K562 (cell line): Measurements from ENCODE around the gene KEL. TPM values are rescaled to one million over a fixed set of nuclear protein-coding genes. Genes with fewer than 3 reads are reported as not detected.

Experiments used
- CC2D1A ChIP-seq: fragments of 450-650 bp; IDR thresholded peaks from 2 replicates; pipeline ENCODE4 v1.6.1; 2017; ENCODE audit warnings: mild to moderate bottlenecking
- DEAF1 ChIP-seq: fragments of 450-650 bp; formaldehyde crosslinking; IDR thresholded peaks from 2 replicates; pipeline ENCODE4 v1.4.0; 2020; ENCODE audit warnings: mild to moderate bottlenecking, moderate library complexity
- DMBX1 ChIP-seq: fragments of 250-450 bp; sonication (Bioruptor Pico); IDR thresholded peaks from 2 replicates; pipeline ENCODE4 v1.8.0; 2022; ENCODE audit warnings: inconsistent platforms, mild to moderate bottlenecking, moderate library complexity, borderline replicate concordance
- E4F1 ChIP-seq: fragments of 250-450 bp; sonication (Bioruptor Pico); IDR thresholded peaks from 2 replicates; pipeline ENCODE4 v1.5.0; 2021; ENCODE audit warnings: mild to moderate bottlenecking, borderline replicate concordance
- FOXM1 ChIP-seq, 2 experiments: fragments of 450-650 bp in 1 of 2; sonication (generic) in 1 of 2; formaldehyde crosslinking in 1 of 2; IDR thresholded peaks; 2 replicates each; pipeline versions ENCODE4 v1.6.1 to v1.9.0; 2017 to 2022; ENCODE audit warnings: low read depth in 2 of 2, mild to moderate bottlenecking in 2 of 2, missing genetic modification reagents in 1 of 2, moderate library complexity in 1 of 2
- GABPA ChIP-seq: fragments of 200-800 bp; sonication (Bioruptor generic); conservative IDR thresholded peaks from 2 replicates; pipeline ENCODE4 v1.6.1; 2016; ENCODE audit warnings: low read depth, missing genetic modification characterization, missing compliant biosample characterization
- MBD1 ChIP-seq: fragments of 250-450 bp; sonication (Bioruptor Pico); IDR thresholded peaks from 2 replicates; pipeline ENCODE4 v1.8.0; 2022; ENCODE audit warnings: inconsistent platforms
- RAD21 ChIP-seq, 2 experiments: fragments of 250-450 bp in 1 of 2; fragments of 450-650 bp in 1 of 2; sonication (Bioruptor Pico) in 1 of 2; formaldehyde crosslinking in 1 of 2; IDR thresholded peaks in 1 of 2; conservative IDR thresholded peaks in 1 of 2; 2 replicates each; pipeline versions ENCODE4 v1.4.0 to v1.8.0; 2020 to 2022; ENCODE audit warnings: mild to moderate bottlenecking in 2 of 2, moderate library complexity in 1 of 2
- SMC3 ChIP-seq: conservative IDR thresholded peaks from 2 replicates; pipeline ENCODE4 v1.6.1; 2011; ENCODE audit warnings: low read depth, low read length, improper control_type of control experiment; ENCODE audit not compliant: insufficient read depth
- SRSF7 ChIP-seq: fragments of 200-400 bp; formaldehyde crosslinking; optimal IDR thresholded peaks from 2 replicates; pipeline ENCODE3; 2017; ENCODE audit warnings: mild to moderate bottlenecking, low read depth, low read length
- ZFPM2 ChIP-seq: fragments of 250-450 bp; sonication (Bioruptor Pico); IDR thresholded peaks from 2 replicates; pipeline ENCODE4 v1.5.1; 2022; ENCODE audit warnings: mild to moderate bottlenecking
- ZNF324 ChIP-seq: fragments of 250-450 bp; sonication (Bioruptor Pico); IDR thresholded peaks from 2 replicates; pipeline ENCODE4 v1.4.0; 2020; ENCODE audit warnings: mild to moderate bottlenecking
- ZNF507 ChIP-seq: conservative IDR thresholded peaks from 2 replicates; pipeline ENCODE4 v1.6.1; 2017; ENCODE audit warnings: missing genetic modification characterization, missing compliant biosample characterization
- ZSCAN32 ChIP-seq: fragments of 450-650 bp; formaldehyde crosslinking; IDR thresholded peaks from 2 replicates; pipeline ENCODE4 v1.4.0; 2020; ENCODE audit warnings: mild to moderate bottlenecking, moderate library complexity
- polyA plus RNA-seq, 8 experiments: library from polyadenylated mRNA; depleted of rRNA in 4 of 8; stranded (reverse) in 5 of 8; unstranded in 3 of 8; fragments of >200 nt; fragmentation: Nextera tagmentation in 2 of 8; fragmentation: Illumina TruSeq in 1 of 8; extraction: Ambion mirVana in 2 of 8; extraction: Trizol in 1 of 8; gene quantifications; 2 replicates each; pipeline versions ENCODE4 v1.2.1 to v1.2.3, GENCODE V29; 2011 to 2014; ENCODE audit warnings: inconsistent platforms in 1 of 8, missing spikeins in 1 of 8
- total RNA-seq, 7 experiments: library from RNA; depleted of rRNA in 6 of 7; stranded (reverse); fragments of >200 nt in 6 of 7; fragmentation: Illumina TruSeq in 2 of 7; extraction: Trizol in 2 of 7; gene quantifications; 2 replicates each; pipeline versions ENCODE4 v1.2.1 to v1.2.3, GENCODE V29; 2011 to 2021; ENCODE audit warnings: low replicate concordance in 1 of 7
- TF ChIP-seq, protein P1 (sequence below): fragments of 250-450 bp; sonication (Bioruptor Pico); IDR thresholded peaks from 2 replicates; pipeline ENCODE4 v1.5.0; 2021; ENCODE audit warnings: mild to moderate bottlenecking, moderate library complexity
- TF ChIP-seq, protein P2 (sequence below): fragments of 250-450 bp; sonication (Bioruptor Pico); IDR thresholded peaks from 2 replicates; pipeline ENCODE4 v1.8.0; 2021; ENCODE audit warnings: borderline replicate concordance, mild to moderate bottlenecking, moderate library complexity; ENCODE audit not compliant: poor library complexity, severe bottlenecking

Gene KEL
- total and polyA plus RNA-seq, 9 of the 15 experiments (the other 6 are each of a cell fraction or from before 2014, with no cell fraction given), result 9.0 to 47.4 (median 22.2) TPM

GRCh38 chr7:142960955-142961512 is 1.1 kb downstream of the KEL start (continued):
- 0 out of 2 replicates have a peak, but pooled peaks have one; percentile 6 for TF ChIP-seq DEAF1 (CRISPR knock-in tag)
- no peak for TF ChIP-seq E4F1 (CRISPR knock-in tag)
- TF ChIP-seq MBD1, result no peak
- TF ChIP-seq ZSCAN32 (CRISPR knock-in tag), result no peak
- no peak for TF ChIP-seq ZFPM2 (CRISPR knock-in tag)
- peak; percentile 16; the same call in 1 of the 2 replicates for TF ChIP-seq SMC3
- TF ChIP-seq GABPA (tag), result no peak
- no peak for TF ChIP-seq FOXM1 (IDR thresholded peaks at IDR 0.05; ENCODE audit: low read depth)
- TF ChIP-seq FOXM1 (CRISPR knock-in tag; IDR thresholded peaks at IDR 0.05; ENCODE audit: low read depth), result 0 out of 2 replicates have a peak, but pooled peaks have one; percentile 14
- TF ChIP-seq CC2D1A, result 0 out of 2 replicates have a peak, but pooled peaks have one; percentile 20
- TF ChIP-seq ZNF507 (tag), result no peak
- no peak for TF ChIP-seq ZNF324
- TF ChIP-seq RAD21 (CRISPR knock-in tag; conservative IDR thresholded peaks at IDR 0.05 in 1 of 2, IDR thresholded peaks at IDR 0.05 in 1 of 2), result peak; percentile 54 to 82
- TF ChIP-seq, protein P1, sequence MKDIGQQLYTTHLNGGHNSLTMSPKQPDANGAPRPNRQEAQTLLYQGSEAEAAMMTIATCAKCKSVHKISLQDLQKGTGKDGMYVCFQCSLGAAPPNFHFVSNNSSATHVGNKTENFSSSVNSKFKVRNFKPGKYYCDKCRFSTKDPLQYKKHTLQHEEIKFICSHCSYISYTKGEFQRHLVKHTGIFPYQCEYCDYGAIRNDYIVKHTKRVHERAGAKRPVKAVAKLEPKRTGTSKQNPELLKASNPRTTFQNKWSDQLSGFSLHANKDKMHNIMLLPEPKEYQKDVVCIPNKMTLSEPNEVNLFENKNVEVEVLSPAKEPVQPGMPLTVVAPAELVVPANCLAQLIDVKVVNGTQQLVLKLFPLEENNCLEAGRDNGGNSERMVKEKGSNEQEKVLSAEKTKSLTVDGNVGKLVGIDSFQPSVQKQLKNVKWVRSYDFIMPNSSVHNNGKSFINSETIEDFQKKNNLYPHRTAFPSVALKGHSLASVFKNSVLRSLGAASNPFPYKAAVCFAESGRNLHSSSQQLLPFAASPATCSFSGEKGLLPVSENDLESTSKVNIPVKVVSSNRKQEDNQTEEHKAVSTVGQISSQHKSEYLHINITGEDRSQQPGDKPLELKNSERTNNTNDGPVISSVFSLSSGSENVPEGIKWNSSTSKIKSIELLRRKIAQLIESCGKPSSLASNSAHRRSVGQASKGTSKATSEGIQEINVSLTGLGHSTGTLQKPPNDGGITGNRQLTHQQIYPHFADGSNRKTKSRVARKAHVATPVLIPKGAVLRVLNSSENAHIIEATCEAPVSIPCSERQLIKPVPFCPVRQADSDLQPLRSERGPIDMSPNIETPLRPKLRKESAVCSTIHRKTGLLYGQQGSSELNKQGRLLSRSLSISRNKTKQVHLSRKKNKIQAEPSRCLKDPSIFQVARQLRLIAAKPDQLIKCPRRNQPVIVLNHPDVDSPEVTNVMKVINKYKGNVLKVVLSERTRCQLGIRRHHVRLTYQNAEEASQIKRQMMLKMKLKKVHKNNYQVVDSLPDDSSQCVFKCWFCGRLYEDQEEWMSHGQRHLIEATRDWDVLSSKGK (CRISPR knock-in tag), result no peak
- TF ChIP-seq, protein P2, sequence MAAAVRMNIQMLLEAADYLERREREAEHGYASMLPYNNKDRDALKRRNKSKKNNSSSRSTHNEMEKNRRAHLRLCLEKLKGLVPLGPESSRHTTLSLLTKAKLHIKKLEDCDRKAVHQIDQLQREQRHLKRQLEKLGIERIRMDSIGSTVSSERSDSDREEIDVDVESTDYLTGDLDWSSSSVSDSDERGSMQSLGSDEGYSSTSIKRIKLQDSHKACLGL, result no peak
- no peak for TF ChIP-seq SRSF7
- TF ChIP-seq DMBX1, result no peak
